Stimulated activated CD4-positive, alpha-beta T cell treated with anti-CD3 and anti-CD28 coated beads, Interleukin-1b, Interleukin-23, amount 100 ng/mL, for 1 hour (primary cell): ENCODE results near the gene PMEPA1.
"Not testable (repeated sequence)": the region's sequence is repeated elsewhere in the genome, so short reads cannot be mapped to it uniquely, and the experiment has no call there.

Source experiments
- DNase-seq, 2 donors: peaks; one replicate each; pipeline ENCODE4 v3.0.0-alpha.2; 2020; ENCODE audit warnings: low read depth in 2 of 2

The PMEPA1 gene

GRCh38 chr20:57650756-57651483, 58.9 kb downstream of the PMEPA1 start:
- no peak for DNase-seq

DNA sequence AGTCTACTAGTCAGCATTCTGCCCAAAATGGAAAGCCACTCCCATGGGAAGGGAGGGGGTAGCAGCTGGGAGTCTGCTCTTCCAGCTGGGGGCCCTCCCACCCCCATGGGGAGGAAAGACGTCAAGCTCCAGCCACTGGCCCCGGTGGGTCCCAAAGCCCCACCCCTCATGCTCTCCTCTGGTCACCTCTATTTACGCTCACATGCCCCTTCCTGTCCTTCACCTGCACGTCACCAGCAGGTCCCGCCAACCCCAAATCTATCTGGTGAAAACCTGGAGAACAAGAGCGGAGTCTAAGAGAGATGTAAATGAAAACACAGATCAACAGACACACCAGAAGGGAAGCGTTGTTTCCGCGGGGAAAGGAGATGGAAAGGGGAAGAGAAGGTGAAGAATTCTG, 59.5 kb downstream of the PMEPA1 start:
- DNase-seq, result no peak

- no peak for DNase-seq
Measured at GRCh38 chr20:57649617-57650015, 60.2 kb downstream of the PMEPA1 start.

DNA sequence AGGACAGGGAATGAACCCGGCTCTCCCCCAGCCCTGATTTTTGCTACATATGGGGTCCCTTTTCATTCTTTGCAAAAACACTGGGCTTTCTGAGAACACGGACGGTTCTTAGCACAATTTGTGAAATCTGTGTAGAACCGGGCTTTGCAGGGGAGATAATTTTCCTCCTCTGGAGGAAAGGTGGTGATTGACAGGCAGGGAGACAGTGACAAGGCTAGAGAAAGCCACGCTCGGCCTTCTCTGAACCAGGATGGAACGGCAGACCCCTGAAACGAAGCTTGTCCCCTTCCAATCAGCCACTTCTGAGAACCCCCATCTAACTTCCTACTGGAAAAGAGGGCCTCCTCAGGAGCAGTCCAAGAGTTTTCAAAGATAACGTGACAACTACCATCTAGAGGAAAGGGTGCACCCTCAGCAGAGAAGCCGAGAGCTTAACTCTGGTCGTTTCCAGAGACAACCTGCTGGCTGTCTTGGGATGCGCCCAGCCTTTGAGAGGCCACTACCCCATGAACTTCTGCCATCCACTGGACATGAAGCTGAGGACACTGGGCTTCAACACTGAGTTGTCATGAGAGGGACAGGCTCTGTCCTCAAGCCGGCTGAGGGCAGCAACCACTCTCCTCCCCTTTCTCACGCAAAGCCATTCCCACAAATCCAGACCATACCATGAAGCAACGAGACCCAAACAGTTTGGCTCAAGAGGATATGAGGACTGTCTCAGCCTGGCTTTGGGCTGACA, 60.8 kb downstream of the PMEPA1 start:
- no peak for DNase-seq

- DNase-seq, result no peak
Measured at GRCh38 chr20:57647933-57648785, 61.7 kb downstream of the PMEPA1 start.

DNA sequence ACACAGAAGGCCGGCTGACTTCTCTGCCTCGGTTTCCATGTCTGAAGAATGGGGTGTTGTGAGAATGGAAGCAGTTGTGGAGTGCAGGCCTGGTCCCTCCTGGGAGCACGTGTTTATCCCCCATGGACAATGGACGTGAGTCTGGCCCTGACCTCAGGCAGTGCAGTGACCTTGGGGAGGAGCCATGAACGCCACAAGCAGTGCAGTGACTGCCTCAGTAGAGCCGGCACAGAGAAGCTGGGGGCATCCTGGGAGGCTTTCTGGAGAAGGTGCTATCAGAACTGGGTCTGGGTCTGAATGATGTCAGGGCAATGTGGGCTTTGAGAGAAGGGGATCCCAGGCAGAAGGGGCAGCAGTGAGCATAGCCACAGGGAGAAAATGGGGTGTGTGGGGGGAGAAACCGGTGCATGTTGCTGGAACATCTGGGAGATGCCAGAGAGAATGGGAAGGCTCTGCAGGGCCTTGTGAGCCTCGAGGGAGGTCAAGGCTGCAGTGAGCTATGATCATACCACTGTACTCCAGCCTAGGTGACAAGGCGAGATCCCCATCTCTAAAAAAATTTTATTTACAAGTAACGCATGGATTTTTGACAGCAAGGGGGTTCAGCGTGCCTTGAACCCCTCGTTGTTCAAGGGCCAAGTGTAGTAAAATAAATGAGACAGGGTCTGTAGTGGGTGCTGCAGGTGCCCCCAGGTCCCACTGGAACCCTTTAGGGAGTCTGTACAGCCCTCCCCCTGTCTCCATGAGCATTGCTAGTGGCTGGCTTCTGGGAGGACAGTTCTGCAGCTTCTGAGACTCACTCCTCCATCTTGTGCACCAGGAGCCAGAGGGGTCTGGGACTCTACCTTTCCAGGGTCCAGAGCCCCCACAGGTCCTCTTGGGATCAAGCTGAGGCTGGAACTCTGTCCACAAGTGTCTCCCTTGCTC, 62.5 kb downstream of the PMEPA1 start:
- no peak for DNase-seq

DNA sequence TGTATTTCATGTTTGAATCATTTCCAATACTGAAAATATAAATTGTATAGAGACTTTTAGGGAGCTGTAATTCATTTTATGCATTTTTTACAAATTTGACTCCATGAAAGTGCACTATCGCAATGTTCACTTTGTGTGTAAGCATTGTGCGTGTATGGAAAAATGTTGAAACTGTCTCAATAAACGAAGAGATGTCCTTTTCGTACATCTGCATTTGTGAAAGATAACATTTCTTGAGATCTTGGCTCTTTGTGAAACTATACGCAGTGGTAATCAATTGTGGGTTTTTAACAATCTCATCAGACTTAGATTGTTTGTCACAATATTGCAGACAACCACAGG, 70.9 kb downstream of the PMEPA1 start:
- no peak for DNase-seq

GRCh38 chr20:57638173-57638894, 71.5 kb downstream of the PMEPA1 start:
- no peak for DNase-seq

DNA sequence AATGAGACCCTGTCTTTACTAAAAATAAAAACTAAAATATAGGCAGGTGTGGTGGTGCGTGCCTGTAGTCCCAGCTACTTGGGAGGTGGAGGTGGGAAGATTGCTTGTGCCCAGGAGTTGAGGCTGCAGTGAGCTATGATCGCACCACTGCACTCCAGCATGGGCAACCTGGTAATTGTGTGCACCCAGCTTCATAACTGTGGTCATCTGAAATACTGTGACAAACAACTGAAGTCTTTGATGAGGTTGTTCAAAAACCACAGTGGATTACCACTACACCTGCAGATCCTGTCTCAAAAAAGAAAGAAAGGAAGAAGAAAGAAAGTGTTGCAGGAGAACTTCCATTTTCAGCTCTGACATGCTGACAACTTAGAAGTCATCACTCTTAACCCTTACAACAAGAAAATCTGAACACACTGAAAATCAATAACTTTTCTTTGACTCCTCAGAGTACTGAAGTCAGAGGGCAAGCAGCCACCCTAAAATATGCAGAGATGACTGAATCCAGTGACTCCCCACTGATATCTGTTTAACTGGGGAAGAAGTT, 75.8 kb downstream of the PMEPA1 start:
- DNase-seq, result no peak

- DNase-seq, result no peak
Measured at GRCh38 chr20:57632286-57632685, 77.5 kb downstream of the PMEPA1 start.

- DNase-seq, result no peak
Measured at GRCh38 chr20:57630061-57630460, 79.8 kb downstream of the PMEPA1 start.

GRCh38 chr20:57629491-57629901, 80.3 kb downstream of the PMEPA1 start:
- DNase-seq, result not testable (repeated sequence)

GRCh38 chr20:57628962-57629308, 80.9 kb downstream of the PMEPA1 start:
- not testable (repeated sequence) for DNase-seq

- no peak for DNase-seq
Measured at GRCh38 chr20:57628047-57628961, 81.5 kb downstream of the PMEPA1 start.

DNA sequence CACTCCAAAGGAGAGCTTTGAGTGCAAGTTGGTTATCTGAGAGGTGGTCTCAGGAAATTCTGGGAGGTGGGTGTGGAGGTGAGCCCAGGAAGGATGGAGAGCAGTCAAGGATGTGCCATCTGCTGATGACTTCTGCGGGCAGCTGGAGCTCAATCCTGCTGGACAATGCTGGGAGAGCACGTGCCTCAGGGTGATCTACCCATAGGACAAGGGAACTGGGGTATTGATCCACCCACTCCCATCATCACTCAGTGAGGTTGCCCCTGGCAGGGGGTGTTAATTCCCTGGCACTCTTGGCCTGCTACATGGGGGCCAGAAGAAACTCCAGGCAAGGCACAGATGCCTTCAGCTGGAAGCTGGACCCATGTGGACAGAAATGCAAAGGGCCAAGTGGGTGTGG, 82.5 kb downstream of the PMEPA1 start:
- DNase-seq, result no peak

DNA sequence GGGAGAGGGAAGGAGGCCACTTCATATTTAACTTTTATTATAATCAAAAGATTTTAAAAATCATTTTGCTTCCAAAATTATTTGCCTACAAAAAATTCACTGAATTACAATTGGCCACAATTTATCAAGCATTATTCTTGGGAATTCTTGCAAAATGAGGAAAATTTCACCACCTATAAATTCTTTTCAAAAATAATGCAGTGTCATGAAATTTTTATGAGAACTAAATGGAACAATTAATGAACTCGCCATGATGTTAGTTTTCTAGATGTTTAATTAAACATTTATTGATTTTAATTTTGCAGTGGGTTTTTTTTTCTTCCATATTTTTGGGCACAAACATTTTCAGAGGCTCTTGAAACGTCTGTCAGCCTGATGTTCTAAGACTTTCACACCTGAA, 83.8 kb downstream of the PMEPA1 start:
- DNase-seq, result no peak

DNA sequence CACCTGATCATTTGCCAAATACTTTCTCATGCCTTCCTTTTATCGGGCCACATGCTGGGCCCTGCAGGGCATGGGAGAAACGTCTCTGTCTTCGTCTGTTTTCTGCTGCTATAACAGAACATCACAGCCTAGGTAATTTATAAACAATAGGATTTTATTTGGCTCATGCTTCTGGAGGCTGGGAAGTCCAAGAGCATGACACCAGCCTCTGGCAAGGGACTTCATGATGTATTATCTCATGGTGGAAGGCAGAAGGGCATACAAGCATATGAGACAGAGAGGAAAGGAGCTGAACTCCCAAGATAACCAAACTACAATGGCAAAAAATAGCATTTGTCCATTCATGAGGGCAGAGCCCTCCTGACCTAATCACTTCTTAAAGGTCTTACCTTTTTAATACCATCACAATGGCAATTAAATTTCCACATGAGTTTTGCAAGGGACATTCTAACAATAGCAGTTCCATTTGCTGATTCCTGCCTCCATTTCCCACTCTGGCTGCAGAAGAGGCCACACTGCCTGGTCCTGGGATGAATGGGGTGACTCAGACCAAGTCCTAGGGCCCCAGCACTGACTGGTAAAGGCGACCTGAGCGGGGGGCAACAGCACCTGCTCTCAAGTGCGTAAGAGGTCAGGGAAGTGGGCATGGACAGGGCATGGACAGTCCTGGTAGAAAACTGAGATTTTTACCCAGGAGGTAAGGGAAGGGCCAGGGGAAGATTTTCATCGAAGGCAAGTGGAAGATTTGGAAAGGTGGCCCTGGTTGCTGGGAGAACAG, 84.4 kb downstream of the PMEPA1 start:
- DNase-seq, result no peak

- DNase-seq, result no peak
Measured at GRCh38 chr20:57624124-57624523, 85.7 kb downstream of the PMEPA1 start.
